ENCODE measurements around the gene ACACB.

Gene ACACB

GRCh38 chr12:109261087-109261486 lies 144.7 kb downstream of the ACACB start:
- DNase-seq = no peak

GRCh38 chr12:109261939-109262338 lies 145.6 kb downstream of the ACACB start:
- no peak for DNase-seq

- no peak for DNase-seq
These were observed 147.1 kb downstream of the ACACB start for GRCh38 chr12:109263439-109263838.

GRCh38 chr12:109264095-109264942 lies 147.9 kb downstream of the ACACB start:
- peak; percentile 8 to 20 for DNase-seq

GRCh38 chr12:109264943-109265650 lies 148.7 kb downstream of the ACACB start:
- DNase-seq = no peak

GRCh38 chr12:109266106-109266879 lies 149.9 kb downstream of the ACACB start:
- DNase-seq = no peak

GRCh38 chr12:109267361-109267760 lies 151.0 kb downstream of the ACACB start:
- DNase-seq = no peak

- DNase-seq = no peak
These were observed 152.5 kb downstream of the ACACB start for GRCh38 chr12:109268896-109269295.

GRCh38 chr12:109269428-109269827 lies 153.0 kb downstream of the ACACB start:
- DNase-seq = no peak

GRCh38 chr12:109270494-109270893 lies 154.1 kb downstream of the ACACB start:
- DNase-seq = no peak

- no peak for DNase-seq
These were observed 155.0 kb downstream of the ACACB start for GRCh38 chr12:109271418-109271817.

GRCh38 chr12:109273354-109273753 lies 157.0 kb downstream of the ACACB start:
- no peak for DNase-seq

GRCh38 chr12:109274381-109274780 lies 158.0 kb downstream of the ACACB start:
- DNase-seq = no peak

- DNase-seq = no peak
These were observed 158.8 kb downstream of the ACACB start for GRCh38 chr12:109275173-109275572.

- DNase-seq = no peak
These were observed 159.8 kb downstream of the ACACB start for GRCh38 chr12:109276160-109276559.

GRCh38 chr12:109277255-109277898 lies 161.0 kb downstream of the ACACB start:
- no peak for DNase-seq

GRCh38 chr12:109277899-109278762 lies 161.7 kb downstream of the ACACB start:
- no peak for DNase-seq

GRCh38 chr12:109278912-109279311 lies 162.5 kb downstream of the ACACB start:
- no peak for DNase-seq

- DNase-seq = no peak
These were observed 163.1 kb downstream of the ACACB start for GRCh38 chr12:109279525-109279924.

- DNase-seq = no peak
These were observed 165.1 kb downstream of the ACACB start for GRCh38 chr12:109281452-109281851.

- no peak for DNase-seq
These were observed 168.0 kb downstream of the ACACB start for GRCh38 chr12:109284392-109284791.

- no peak for DNase-seq
These were observed 169.9 kb downstream of the ACACB start for GRCh38 chr12:109286252-109286651.

All from activated CD4-positive, alpha-beta T cell treated with anti-CD3 and anti-CD28 coated beads for 4 hours (primary cell).